GM10266 (cell line): Measurements from ENCODE around the gene KRT37.

Source experiments
- DNase-seq: peaks from one replicate; pipeline ENCODE4 v3.0.0; 2012; ENCODE audit errors: extremely low spot score
- TF ChIP-seq, protein P1 (sequence below): IDR thresholded peaks from 2 replicates; pipeline ENCODE4 v1.5.1; 2012; ENCODE audit warnings: mild to moderate bottlenecking, low read depth; ENCODE audit not compliant: control insufficient read depth, insufficient read depth; ENCODE audit errors: missing control alignments

KRT37 gene

DNA sequence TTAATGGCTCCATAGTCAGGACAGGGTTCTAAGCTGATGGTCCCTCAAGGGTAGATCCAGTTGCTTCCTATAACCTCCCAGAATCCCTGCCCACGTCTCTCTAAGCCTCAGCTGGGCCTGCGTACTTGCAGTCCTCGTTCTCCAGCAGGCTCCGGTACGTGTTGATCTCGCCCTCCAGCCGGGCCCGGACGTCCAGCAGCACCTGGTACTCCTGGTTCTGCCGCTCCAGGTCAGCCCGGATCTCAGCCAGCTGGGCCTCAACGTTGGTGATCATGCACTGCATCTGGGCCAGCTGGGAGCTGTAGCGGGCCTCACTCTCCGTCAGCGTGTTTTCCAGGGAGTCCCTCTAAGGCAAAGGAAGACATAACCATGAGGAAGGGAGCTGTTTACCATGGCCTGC is 38.3 kb upstream of the KRT37 start:
- DNase-seq = no peak
- TF ChIP-seq, protein P1, sequence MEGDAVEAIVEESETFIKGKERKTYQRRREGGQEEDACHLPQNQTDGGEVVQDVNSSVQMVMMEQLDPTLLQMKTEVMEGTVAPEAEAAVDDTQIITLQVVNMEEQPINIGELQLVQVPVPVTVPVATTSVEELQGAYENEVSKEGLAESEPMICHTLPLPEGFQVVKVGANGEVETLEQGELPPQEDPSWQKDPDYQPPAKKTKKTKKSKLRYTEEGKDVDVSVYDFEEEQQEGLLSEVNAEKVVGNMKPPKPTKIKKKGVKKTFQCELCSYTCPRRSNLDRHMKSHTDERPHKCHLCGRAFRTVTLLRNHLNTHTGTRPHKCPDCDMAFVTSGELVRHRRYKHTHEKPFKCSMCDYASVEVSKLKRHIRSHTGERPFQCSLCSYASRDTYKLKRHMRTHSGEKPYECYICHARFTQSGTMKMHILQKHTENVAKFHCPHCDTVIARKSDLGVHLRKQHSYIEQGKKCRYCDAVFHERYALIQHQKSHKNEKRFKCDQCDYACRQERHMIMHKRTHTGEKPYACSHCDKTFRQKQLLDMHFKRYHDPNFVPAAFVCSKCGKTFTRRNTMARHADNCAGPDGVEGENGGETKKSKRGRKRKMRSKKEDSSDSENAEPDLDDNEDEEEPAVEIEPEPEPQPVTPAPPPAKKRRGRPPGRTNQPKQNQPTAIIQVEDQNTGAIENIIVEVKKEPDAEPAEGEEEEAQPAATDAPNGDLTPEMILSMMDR = no peak

DNA sequence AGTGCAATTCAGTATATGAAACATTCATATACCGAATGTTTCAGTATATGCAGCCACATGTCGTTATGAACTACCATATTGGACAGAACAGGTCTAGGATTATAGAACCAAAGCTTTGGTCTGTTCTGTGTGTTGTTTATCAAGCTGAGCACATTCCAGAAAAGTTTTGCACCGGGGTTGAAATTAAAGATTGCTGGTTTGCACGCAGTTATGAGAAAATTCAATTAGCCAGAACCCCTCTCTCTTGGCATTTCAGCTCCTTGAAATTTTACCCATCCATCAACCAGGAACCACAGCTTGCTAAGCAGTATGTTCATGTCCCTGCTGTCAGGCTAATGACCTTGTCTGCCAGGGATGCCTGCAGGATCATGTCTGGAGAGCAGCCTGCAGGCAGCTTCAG is 33.3 kb upstream of the KRT37 start:
- TF ChIP-seq, protein P1 = no peak
- no peak for DNase-seq

DNA sequence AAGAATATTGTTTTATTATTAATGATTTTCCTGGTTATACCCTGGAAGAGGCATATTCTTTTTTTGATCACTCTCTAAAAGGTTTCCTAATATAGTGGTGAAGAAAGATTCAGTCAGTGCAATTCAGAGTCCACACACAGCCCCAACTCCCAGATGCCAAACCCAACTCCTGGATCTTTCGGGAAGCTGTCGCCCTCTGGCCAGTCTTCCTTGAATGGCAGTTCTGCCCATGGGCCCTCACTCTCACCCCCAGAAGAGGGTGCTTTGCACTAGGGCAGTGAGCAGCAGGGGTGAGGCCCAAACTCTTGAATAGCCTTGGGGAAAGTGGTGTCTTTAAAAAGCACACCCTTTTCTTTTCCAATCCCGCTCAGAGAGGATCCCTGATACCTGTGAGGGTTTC is 31.8 kb upstream of the KRT37 start:
- DNase-seq = no peak

DNA sequence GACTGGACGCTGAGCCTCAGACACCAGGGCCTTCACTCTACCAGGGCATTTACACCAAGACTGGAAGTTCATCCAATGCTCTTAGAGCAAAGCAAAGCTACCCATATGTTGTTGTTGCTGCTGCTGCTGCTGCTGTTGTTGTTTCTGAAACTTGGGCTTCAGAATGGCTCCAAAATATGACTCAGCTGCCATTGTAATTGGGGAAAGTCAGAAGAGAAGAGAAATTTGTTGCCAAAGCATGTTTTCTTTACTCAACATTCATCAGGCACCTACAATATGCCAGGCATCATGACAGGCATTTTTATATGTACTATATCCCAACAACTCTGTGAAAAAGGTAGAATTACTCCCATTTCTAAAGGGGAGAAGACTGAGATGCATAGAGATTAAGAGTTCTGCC is 30.9 kb upstream of the KRT37 start:
- no peak for DNase-seq
- TF ChIP-seq, protein P1 = no peak

More for the DNA sequence above, 31.8 kb upstream of the KRT37 start:
- TF ChIP-seq, protein P1 = no peak

DNA sequence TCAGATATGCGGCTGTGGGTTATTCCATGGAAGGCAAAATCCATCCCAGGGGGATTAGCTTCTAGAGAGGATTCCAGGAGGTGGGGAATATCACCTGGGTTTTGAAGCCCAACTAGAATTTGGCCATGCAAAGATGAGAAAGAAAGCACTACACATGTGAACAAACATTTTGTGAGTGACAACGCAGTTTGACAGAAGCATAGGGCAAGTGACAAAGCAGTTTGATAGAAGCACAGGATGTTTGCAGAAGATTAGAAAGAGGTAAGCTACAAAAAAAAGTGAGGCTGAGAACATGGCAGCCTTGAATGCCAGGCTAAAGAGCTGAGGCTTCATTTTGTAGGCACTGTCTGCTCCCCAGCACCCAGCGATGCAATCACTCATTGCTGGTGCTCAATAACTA is 28.7 kb upstream of the KRT37 start:
- DNase-seq = no peak
- TF ChIP-seq, protein P1 = no peak

DNA sequence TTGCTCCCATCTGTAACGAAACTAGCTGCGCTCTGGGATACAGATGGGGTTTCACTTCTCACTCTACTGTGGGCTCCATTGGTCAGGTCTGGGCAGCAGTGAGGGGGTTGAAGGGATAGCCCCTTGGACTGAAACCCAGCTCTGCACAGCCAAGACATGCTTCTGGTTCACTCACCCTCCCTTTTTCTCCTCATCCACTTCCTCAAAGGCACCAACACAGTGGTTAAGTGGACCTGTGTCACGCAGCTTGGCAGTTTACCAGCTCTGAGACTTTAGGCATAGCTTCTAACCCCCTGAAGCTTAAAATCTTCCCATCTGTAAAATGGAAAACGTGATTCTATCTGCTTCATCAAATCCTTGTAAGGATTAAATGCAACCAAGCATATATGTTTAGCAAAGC is 27.9 kb upstream of the KRT37 start:
- TF ChIP-seq, protein P1 = no peak
- no peak for DNase-seq

DNA sequence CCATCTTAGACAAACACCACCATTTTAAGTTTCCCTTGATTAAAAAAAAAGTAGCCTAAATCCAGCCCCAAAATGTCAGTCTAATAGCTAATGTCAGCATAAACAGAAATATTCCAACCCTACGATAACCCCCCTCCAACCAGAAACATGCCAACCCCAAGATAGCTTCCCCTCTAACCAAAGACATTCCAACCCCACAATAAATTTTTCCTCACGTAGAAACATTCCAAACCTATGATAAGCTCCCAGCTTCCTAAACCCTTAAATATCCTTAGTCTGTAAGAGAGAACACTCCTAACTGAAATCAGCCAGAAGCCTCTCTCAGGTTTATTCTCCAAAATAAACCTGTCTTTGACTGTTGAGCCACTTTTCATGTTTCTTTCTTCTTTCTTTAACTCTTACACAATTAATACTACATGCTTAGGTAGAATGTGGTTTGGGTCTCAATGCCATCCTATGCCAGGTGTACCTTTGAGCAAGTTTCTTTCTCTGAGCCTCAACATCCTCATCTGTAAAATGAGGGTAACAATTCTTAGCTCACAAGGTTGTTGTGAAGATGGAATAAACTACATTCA is 26.9 kb upstream of the KRT37 start:
- no peak for DNase-seq

More for the DNA sequence above, 26.9 kb upstream of the KRT37 start:
- TF ChIP-seq, protein P1 = no peak
